Transverse colon (tissue), 4 donors: ENCODE measurements around the gene CCT4.

Experiments
- CTCF ChIP-seq, 5 experiments: fragments of 200-600 bp in 3 of 5; fragments of 450-650 bp in 2 of 5; sonication (generic) in 3 of 5; IDR thresholded peaks; 1 replicate in 2 of 5; 2 replicates in 3 of 5; pipeline ENCODE4 v1.5.1; 2016 to 2017; ENCODE audit warnings: antibody characterized with exemption in 5 of 5, inconsistent platforms in 3 of 5, mild to moderate bottlenecking in 2 of 5, moderate library complexity in 1 of 5
- EP300 ChIP-seq: sonication (generic); formaldehyde crosslinking; IDR thresholded peaks from one replicate; pipeline ENCODE4 v1.6.1; 2017; ENCODE audit warnings: antibody characterized with exemption, low read depth
- POLR2A ChIP-seq: fragments of 450-650 bp; IDR thresholded peaks from one replicate; pipeline ENCODE4 v1.6.1; 2016; ENCODE audit warnings: antibody characterized with exemption, mild to moderate bottlenecking, moderate library complexity
- POLR2AphosphoS5 ChIP-seq, 3 donors: sonication (generic); formaldehyde crosslinking; IDR thresholded peaks; one replicate each; pipeline ENCODE4 v1.6.1; 2016; ENCODE audit warnings: antibody characterized with exemption in 3 of 3

DNA sequence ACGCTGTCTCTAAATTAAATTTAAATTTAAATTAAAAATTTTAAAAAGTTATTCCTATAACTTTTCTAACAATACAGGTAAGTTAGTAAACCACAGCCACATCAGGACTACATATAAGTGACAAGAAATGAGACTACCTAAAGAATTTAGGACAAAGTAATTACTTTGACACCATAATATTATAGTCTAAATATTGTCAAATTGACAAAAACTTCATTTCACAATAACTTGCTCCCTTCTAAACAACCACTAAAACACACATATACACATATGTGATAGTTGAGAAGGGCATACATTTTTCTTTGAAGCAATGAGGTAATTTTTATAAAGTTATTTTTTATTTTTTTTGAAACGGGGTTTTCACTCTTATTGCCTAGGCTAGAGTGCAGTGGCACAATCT lies 66.2 kb downstream of the CCT4 start:
- TF ChIP-seq POLR2A (no peak), POLR2AphosphoS5 (IDR thresholded peaks at IDR 0.05) (no peak), EP300 (no peak), CTCF (IDR thresholded peaks at IDR 0.05) (no peak)
